Spleen (tissue), 7 donors: Measurements from ENCODE around the gene LRBA.

Experiments used
- CTCF ChIP-seq, 11 experiments: fragments of 200-600 bp in 7 of 11; fragments of 450-650 bp in 4 of 11; sonication (generic) in 4 of 11; IDR thresholded peaks in 8 of 11; conservative IDR thresholded peaks in 3 of 11; 1 replicate in 7 of 11; 2 replicates in 4 of 11; pipeline versions ENCODE4 v1.4.0 to v1.8.0; 2016 to 2021; ENCODE audit warnings: antibody characterized with exemption in 11 of 11, inconsistent platforms in 4 of 11, mild to moderate bottlenecking in 1 of 11
- POLR2A ChIP-seq, 3 donors: fragments of 450-650 bp; IDR thresholded peaks; one replicate each; pipeline ENCODE4 v1.5.1; 2017; ENCODE audit warnings: antibody characterized with exemption in 3 of 3, mild to moderate bottlenecking in 1 of 3
- donor health status: DM: no; HTN: no; CAD: no; lungs with moderate emphysema.
- donor health status: DM: no; HTN: no; CAD: no.
- donor health status: DM: no; HTN: no; CAD: no.

- TF ChIP-seq CTCF (IDR thresholded peaks at IDR 0.05 in 8 of 11, conservative IDR thresholded peaks at IDR 0.05 in 3 of 11) (no peak), POLR2A (IDR thresholded peaks at IDR 0.05) (no peak)
These were observed 440.4 kb downstream of the LRBA start for GRCh38 chr4:150574678-150575077.
